ENCODE data around the gene ABCB1.
"Not testable (repeated sequence)": the region's sequence is repeated elsewhere in the genome, so short reads cannot be mapped to it uniquely, and the experiment has no call there.

Gene ABCB1

DNA sequence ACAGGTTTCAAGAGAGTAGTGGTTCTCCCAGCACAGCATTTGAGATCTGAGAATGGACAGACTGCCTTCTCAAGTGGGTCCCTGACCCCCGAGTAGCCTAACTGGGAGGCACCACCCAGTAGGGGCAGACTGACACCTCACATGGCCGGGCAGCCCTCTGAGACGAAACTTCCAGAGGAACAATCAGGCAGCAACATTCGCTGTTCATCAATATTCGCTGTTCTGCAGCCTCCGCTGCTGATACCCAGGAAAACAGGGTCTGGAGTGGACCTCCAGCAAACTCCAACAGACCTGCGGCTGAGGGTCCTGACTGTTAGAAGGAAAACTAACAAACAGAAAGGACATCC is 135.2 kb downstream of the ABCB1 start:
- not testable (repeated sequence) for DNase-seq

DNA sequence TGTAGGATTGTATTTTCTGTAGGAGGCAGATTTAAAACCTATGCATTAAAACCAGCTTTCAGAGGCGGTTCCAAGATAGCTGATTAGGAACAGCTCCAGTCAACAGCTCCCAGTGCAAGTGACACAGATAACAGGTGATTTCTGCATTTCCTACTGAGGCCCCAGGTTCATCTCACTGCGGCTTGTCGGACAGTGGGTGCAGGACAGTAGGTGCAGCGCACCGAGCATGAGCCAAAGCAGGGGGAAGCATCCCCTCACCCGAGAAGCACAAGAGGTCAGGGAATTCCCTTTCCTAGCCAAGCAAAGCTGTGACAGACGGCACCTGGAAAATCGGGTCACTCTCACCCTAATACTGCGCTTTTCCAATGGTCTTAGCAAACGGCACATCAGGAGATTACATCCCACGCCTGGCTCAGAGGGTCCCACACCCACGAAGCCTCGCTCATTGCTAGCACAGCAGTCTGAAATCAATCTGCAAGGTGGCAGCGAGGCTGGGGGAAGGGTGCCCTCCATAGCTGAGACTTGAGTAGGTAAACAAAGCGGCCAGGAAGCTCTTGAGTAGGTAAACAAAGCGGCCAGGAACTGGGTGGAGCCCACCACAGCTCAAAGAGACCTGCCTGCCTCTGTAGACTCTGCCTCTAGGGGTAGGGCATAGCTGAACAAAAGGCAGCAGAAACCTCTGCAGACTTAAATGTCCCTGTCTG is 135.7 kb downstream of the ABCB1 start:
- DNase-seq = not testable (repeated sequence)

DNA sequence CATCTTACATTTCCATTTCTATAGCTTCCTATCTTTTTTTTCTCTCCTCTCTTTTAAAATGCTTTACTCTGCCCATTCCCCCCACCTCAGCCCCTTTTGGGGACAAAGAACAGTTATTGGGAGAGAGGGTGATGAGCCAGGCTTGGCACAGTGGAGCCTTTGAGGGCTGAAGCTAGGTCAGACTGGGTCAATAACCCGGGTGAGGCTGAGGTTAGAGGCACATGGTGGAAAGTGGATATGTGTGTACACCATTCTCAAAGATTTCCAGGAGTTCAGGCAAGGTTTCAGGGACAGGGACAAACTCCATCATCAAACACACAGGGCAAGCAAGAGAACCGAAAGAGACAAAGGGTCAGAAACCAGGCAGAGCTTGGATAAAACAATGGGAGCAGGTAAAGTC is 136.7 kb downstream of the ABCB1 start:
- DNase-seq = no peak

DNA sequence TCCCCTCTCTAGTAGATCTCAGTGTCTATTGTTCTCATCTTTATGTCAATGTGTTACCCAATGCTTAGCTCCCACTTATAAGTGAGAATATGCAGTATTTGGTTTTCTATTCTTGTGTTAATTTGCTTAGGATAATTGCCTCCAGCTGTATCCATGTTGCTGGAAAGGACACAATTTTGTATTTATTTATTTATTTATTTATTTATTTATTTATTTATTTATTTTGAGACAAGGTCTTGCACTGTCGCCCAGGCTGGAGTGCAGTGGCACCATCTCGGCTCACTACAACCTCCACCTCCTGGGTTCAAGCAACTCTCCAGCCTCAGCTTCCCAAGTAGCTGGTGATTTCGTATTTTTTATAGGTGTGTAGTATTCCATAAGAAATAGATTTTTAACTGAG is 140.2 kb downstream of the ABCB1 start:
- not testable (repeated sequence) for DNase-seq

DNA sequence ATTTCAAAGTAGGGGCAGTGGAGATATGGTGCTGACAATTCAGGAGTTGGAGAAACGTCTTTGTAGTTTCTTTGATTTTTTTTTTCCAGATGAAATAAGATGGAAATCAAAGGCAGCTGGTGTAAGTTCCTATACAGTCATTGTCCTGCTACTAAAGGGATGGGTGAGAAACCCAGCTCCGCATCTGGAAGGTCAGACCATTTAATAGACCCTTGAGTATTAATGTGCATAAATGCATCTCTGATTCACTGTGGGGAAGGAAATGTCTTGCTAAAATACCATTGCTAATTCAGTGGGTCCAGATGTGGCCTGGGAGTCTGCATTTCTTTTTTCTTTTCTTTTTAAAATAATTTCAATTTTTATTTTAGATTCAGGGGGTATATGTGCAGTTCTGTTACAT is 140.7 kb downstream of the ABCB1 start:
- DNase-seq = no peak

DNA sequence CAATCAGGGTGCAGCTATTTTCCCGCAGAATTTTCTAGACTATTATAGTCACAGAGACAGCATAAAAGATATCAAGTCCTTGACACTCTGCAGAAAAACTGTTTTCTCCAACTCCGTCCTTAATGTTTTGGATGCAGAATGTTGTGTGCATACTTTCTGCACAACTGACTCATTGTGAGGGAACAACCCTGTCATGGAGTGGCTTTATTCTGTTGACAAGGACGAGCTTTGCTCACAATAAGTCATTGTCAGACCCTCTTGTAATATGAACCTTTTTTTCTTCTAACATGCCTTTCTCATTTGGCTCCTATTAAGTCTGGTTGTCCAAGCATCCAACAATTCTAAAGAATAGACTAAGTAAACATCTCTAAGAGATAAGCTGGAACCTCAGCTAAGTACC is 142.5 kb downstream of the ABCB1 start:
- DNase-seq = no peak

DNA sequence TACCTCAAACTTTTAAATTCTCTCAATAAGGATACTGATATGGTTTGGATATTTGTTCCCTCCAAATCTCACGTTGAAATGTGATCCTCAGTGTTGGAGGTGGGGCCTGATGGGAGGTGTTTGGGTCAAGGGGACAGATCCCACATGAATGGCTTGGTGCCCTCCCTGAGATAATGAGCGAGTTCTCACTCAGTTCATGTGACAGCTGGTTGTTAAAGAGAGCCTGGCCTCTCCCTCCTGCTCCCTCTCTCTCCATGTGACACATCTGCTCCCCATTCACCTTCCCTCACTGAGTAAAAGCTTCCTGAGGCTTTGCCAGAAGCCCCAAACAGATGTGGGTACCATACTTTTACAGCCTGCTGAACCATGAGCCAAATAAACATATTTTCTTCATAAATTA is 144.4 kb downstream of the ABCB1 start:
- no peak for DNase-seq

Data from NCI-H1694 (cell line).